T-cell (primary cell): ENCODE data around the gene CHDH. TPM values are rescaled to one million over a fixed set of nuclear protein-coding genes. Genes with fewer than 3 reads are reported as not detected.

Experiments
- ATAC-seq, 4 experiments: fragments of 200-7000 bp in 3 of 4; fragments of 150-1000 bp in 1 of 4; cut with Tn5 transposase; replicated peaks in 1 of 4; 1 replicate in 3 of 4; 2 replicates in 1 of 4; pipeline ENCODE4 v1.10.0; 2021; ENCODE audit warnings: moderate library complexity in 3 of 4, mild to moderate bottlenecking in 2 of 4, moderate number of reproducible peaks in 1 of 4
- CTCF ChIA-PET, 2 donors: fragments of 300-600 bp; sonication (Branson Sonifier 250); formaldehyde crosslinking; loops; one replicate each; lab custom pipeline; 2022; ENCODE audit warnings: antibody characterized with exemption in 2 of 2; lab: Charles Lee
- POLR2A ChIA-PET, 2 donors: fragments of 300-600 bp; sonication (Branson Sonifier 250); formaldehyde crosslinking; loops; one replicate each; lab custom pipeline; 2022; ENCODE audit warnings: antibody characterized with exemption in 2 of 2; lab: Charles Lee
- DNase-seq, 35 experiments: peaks; one replicate each; pipeline versions ENCODE4 v3.0.0 to v3.0.0-alpha.2; 2013 to 2023
- H3K27ac ChIP-seq: one replicate; pipeline ENCODE4 v1.5.1; 2013; ENCODE audit warnings: low read length
- H3K27me3 ChIP-seq, 2 experiments: replicated peaks in 1 of 2; 1 replicate in 1 of 2; 2 replicates in 1 of 2; pipeline versions ENCODE4 v1.6.1 to v1.7.0; 2013; ENCODE audit warnings: low read length in 1 of 2, mixed read lengths in 1 of 2; ENCODE audit not compliant: control insufficient read depth in 2 of 2, insufficient read depth in 2 of 2; ENCODE audit errors: extremely low read depth in 1 of 2
- H3K36me3 ChIP-seq, 2 donors: 1 replicate in 1 of 2; 2 replicates in 1 of 2; pipeline versions ENCODE4 v1.6.1 to v1.7.0; 2013; ENCODE audit warnings: low read length in 1 of 2; ENCODE audit not compliant: control insufficient read depth in 2 of 2, insufficient read depth in 1 of 2; ENCODE audit errors: extremely low read depth in 1 of 2
- H3K4me1 ChIP-seq, 2 experiments: 1 replicate in 1 of 2; 2 replicates in 1 of 2; pipeline versions ENCODE4 v1.6.1 to v1.7.0; 2013; ENCODE audit warnings: low read length in 2 of 2, mixed read lengths in 1 of 2; ENCODE audit not compliant: insufficient read depth in 2 of 2, control insufficient read depth in 1 of 2; ENCODE audit errors: extremely low read depth in 1 of 2
- H3K4me3 ChIP-seq, 2 donors: 1 replicate in 1 of 2; 2 replicates in 1 of 2; pipeline versions ENCODE4 v1.5.1 to v1.7.0; 2013; ENCODE audit warnings: mild to moderate bottlenecking in 2 of 2, low read length in 1 of 2, moderate library complexity in 1 of 2; ENCODE audit not compliant: control insufficient read depth in 1 of 2; ENCODE audit errors: extremely low read depth in 1 of 2
- H3K9me3 ChIP-seq: 2 replicates; pipeline ENCODE4 v1.7.0; 2013
- H3K27ac Mint-ChIP-seq, 2 donors: one replicate each; pipeline ENCODE4 v1.8.0; 2020 to 2021; ENCODE audit warnings: mild to moderate bottlenecking in 2 of 2, mixed read lengths in 2 of 2
- H3K27me3 Mint-ChIP-seq, 2 donors: one replicate each; pipeline ENCODE4 v1.8.0; 2021 to 2022; ENCODE audit warnings: mixed read lengths in 2 of 2
- H3K36me3 Mint-ChIP-seq: one replicate; pipeline ENCODE4 v1.8.0; 2021; ENCODE audit warnings: mixed read lengths
- H3K4me1 Mint-ChIP-seq, 3 donors: one replicate each; pipeline ENCODE4 v1.8.0; 2020 to 2022; ENCODE audit warnings: mixed read lengths in 3 of 3, mild to moderate bottlenecking in 1 of 3
- H3K4me3 Mint-ChIP-seq, 3 donors: one replicate each; pipeline ENCODE4 v1.8.0; 2020 to 2022; ENCODE audit warnings: mild to moderate bottlenecking in 3 of 3, mixed read lengths in 3 of 3, moderate library complexity in 3 of 3
- H3K9me3 Mint-ChIP-seq, 3 donors: one replicate each; pipeline ENCODE4 v1.8.0; 2020 to 2022; ENCODE audit warnings: mixed read lengths in 3 of 3
- WGBS: methylation state at CpG from one replicate; pipeline ENCODE4 v1.1.5; 2013; ENCODE audit warnings: missing lambda C conversion rate; ENCODE audit not compliant: insufficient coverage; 5-methylcytosine and 5-hydroxymethylcytosine counted together
- total RNA-seq, 35 experiments: library from RNA in 6 of 35; stranded (reverse) in 6 of 35; fragments of 120-200 nt in 1 of 35; gene quantifications; one replicate each; pipeline versions ENCODE4 v1.2.1 to v1.2.4 and lab custom pipeline; 2013 to 2026

Gene CHDH
- total RNA-seq, 5 donors from 2014 or later (not counting 1 experiment from before 2014, with no cell fraction given), result 0.18 to 2.3 (median 0.72) TPM

DNA sequence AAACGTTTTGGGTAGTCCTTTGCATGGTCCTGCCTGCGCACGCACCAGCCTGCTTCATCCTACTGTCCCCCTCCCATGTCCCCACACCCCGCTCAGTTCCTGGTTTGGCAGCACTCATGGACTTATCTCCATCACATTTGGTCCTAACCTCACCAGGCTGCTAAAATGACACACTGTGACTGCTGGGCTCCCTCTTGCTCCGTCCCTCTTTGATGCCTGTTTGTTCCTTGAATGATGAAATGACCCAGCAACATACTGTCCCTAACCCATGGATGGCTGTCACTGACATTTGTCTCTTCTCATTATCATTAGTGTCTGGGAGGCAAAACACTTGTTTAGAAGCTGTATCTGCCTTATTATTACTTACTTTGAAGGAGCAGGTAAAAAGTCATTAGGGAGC is 80.5 kb downstream of the CHDH start:
- Histone ChIP-seq H3K9me3 (no peaks in the 10 kb centered on the region), H3K27me3 (peaks cover 0 to 28% of the 10 kb centered on the region in 2 experiments), H3K4me3 (no peak overlapping the region), H3K4me1 (no peaks in the 10 kb centered on the region), H3K27ac (no peak overlapping the region), H3K36me3 (no peaks in the 10 kb centered on the region)
- CTCF ChIA-PET, result no interaction called here
- WGBS, result 81% methylated on average over 4 of the region's 5 CpGs
- H3K27ac Mint-ChIP-seq, result no peak overlapping the region
- H3K27me3 Mint-ChIP-seq, result peaks cover 2 to 8% of the 10 kb centered on the region in 2 donors
- no peak for ATAC-seq
- no peak overlapping the region for H3K4me3 Mint-ChIP-seq
- no peak for DNase-seq
- no peaks in the 10 kb centered on the region for H3K9me3 Mint-ChIP-seq
- no peaks in the 10 kb centered on the region for H3K36me3 Mint-ChIP-seq
- no peaks in the 10 kb centered on the region for H3K4me1 Mint-ChIP-seq
- POLR2A ChIA-PET, result no interaction called here

DNA sequence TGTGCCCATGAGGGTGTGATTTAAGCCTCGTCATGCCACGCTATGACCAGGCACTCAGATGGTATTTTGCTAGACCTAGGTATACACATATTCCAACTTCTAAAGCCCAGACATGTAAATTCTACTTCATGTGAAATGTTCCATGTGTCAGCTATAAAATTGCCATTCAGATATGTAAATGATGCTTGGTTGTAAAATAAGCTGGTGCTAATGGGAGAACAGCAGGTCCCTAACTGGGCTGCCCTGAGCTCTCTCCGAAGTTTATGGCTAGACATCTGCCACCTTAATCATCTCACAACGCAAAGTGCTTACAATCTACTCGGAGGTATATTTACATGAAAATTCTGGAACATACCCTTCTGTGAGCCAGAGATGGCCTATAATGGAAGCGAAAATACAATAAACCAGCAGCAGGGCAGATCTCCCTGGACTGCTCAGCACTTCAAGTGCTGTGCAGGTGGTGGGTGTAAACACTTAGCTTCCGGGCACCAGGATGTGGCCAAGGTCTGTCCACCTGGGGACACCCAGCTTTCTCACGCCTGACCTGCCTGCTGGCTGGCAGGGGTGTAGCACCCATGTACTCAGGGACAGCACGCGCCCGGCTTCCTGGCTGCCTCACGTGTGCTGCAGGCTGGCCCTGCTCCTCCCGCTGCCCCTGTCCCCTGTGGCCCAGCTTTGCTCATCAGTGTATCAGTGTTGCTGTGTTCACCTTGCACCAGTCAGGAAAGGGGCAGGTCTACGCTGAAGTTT is 82.0 kb downstream of the CHDH start:
- Mint-ChIP-seq H3K4me3 (no peak overlapping the region), H3K4me1 (no peaks in the 10 kb centered on the region), H3K27me3 (peaks cover 2 to 4% of the 10 kb centered on the region in 2 donors), H3K9me3 (no peaks in the 10 kb centered on the region), H3K27ac (no peak overlapping the region), H3K36me3 (no peaks in the 10 kb centered on the region)
- no peaks in the 10 kb centered on the region for H3K36me3 ChIP-seq
- no peaks in the 10 kb centered on the region for H3K9me3 ChIP-seq
- ATAC-seq (no peak), DNase-seq (no peak)
- POLR2A ChIA-PET, result no interaction called here
- H3K27ac ChIP-seq, result no peak overlapping the region
- no peak overlapping the region for H3K4me3 ChIP-seq
- WGBS, result 85% methylated on average over 11 of the region's 14 CpGs
- CTCF ChIA-PET, result no interaction called here
- no peaks in the 10 kb centered on the region for H3K4me1 ChIP-seq
- H3K27me3 ChIP-seq, result peaks cover 0 to 20% of the 10 kb centered on the region in 2 experiments

DNA sequence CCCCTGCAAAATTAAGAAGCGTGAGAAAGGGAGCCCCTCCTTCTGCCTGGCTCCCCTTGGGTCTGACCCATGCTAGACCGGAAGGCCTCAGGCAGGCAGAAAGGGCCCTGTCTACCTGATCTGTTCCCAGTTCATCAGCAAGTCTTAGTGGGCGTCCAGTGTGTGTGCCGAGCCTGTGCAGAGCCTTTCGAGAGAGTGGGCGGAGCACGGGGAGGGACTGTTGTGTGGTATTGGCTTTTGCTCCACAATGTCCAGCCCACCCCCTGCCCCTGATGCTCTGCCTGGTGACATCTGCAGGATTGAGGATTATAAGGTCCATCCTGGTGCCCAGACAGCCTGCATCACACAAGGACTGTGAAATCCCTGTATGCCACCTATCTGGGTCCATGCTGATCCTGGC is 82.9 kb downstream of the CHDH start:
- Mint-ChIP-seq H3K36me3 (no peaks in the 10 kb centered on the region), H3K27ac (no peak overlapping the region), H3K4me3 (no peak overlapping the region), H3K9me3 (no peaks in the 10 kb centered on the region), H3K27me3 (peaks cover 0 to 4% of the 10 kb centered on the region in 2 donors), H3K4me1 (no peaks in the 10 kb centered on the region)
- H3K4me3 ChIP-seq, result no peak overlapping the region
- CTCF ChIA-PET, result no interaction called here
- ATAC-seq, result no peak
- DNase-seq, result no peak
- 80% methylated on average over 4 of the region's 7 CpGs for WGBS
- H3K36me3 ChIP-seq, result no peaks in the 10 kb centered on the region
- no peaks in the 10 kb centered on the region for H3K9me3 ChIP-seq
- no peak overlapping the region for H3K27ac ChIP-seq
- POLR2A ChIA-PET, result no interaction called here
- H3K27me3 ChIP-seq, result peaks cover 0 to 14% of the 10 kb centered on the region in 2 experiments
- H3K4me1 ChIP-seq, result no peaks in the 10 kb centered on the region

Other genes starting within 250 kb of the CHDH start
- gene IL17RB, start 149 bp upstream of the CHDH start, total RNA-seq, result 1 to 10 TPM in 3 of 5 donors, under 1 TPM in 1, not detected in 1; 0.56 to 4.1 (median 1.8) TPM
- 10 to 100 TPM; 23.0 to 47.3 (median 35.2) TPM for gene ACTR8, start 35.7 kb upstream of the CHDH start, total RNA-seq
- gene SELENOK, start 45.4 kb upstream of the CHDH start, total RNA-seq, result 10 to 100 TPM; 32.8 to 91.8 (median 44.4) TPM